Measurements from ENCODE around the gene DOCK10. TPM values are rescaled to one million over a fixed set of nuclear protein-coding genes. Genes with fewer than 3 reads are reported as not detected.

Gene DOCK10
- total and polyA plus RNA-seq, 9 of the 15 experiments (the other 6 are each of a cell fraction or from before 2014, with no cell fraction given) = 0.01 to 0.87 (median 0.18) TPM

- H3K9ac ChIP-seq (ENCODE audit: insufficient read depth in 1 of 2, low read depth in 2 of 2, low read length in 2 of 2) = no peak overlapping the region
- no peaks in the 10 kb centered on the region for H3K79me2 ChIP-seq (ENCODE audit: control insufficient read depth, insufficient read depth, low read length)
- H3K4me3 ChIP-seq = no peak overlapping the region
- H3K9me3 ChIP-seq (replicated peaks; ENCODE audit: control insufficient read depth, insufficient read depth, low read depth, low read length) = no peaks in the 10 kb centered on the region
- no peak overlapping the region for H3K4me2 ChIP-seq (ENCODE audit: insufficient read depth, low read length)
- no peak for DNase-seq (ENCODE audit: extremely low read depth in 1 of 4, low spot score in 3 of 4)
- POLR2A ChIA-PET = no interaction called here
- no peaks in the 10 kb centered on the region for H3K4me1 ChIP-seq (replicated peaks in 1 of 2; ENCODE audit: control insufficient read depth in 2 of 2, insufficient read depth in 2 of 2, low read length in 2 of 2)
- H4K20me1 ChIP-seq (replicated peaks; ENCODE audit: control insufficient read depth, insufficient read depth, low read length) = no peaks in the 10 kb centered on the region
- no peaks in the 10 kb centered on the region for H3K36me3 ChIP-seq (ENCODE audit: control insufficient read depth, insufficient read depth, low read length)
- H3K27me3 ChIP-seq (ENCODE audit: control insufficient read depth in 2 of 2, insufficient read depth in 2 of 2, low read length in 2 of 2) = no peaks in the 10 kb centered on the region
- no peak overlapping the region for H2AFZ ChIP-seq (ENCODE audit: low read depth, low read length)
- CTCF ChIA-PET (ENCODE audit: low intra/inter-chr PET ratio) = no interaction called here
- 0% methylated on average over 2 of the region's 3 CpGs for WGBS (ENCODE audit: insufficient coverage, low coverage, missing lambda C conversion rate)
- no TSS peak for BruUV-seq (replicated peaks)
- intact Hi-C loops (cut with micrococcal nuclease) (no loop called here), in situ Hi-C loops (cut with MboI) (no loop called here)
- no peaks in the 10 kb centered on the region for H3K9me1 ChIP-seq (ENCODE audit: control insufficient read depth, insufficient read depth, low read length)
- H3K27ac ChIP-seq (ENCODE audit: extremely low read depth, low read depth, low read length) = no peak overlapping the region
- no peak for ATAC-seq
- TF ChIP-seq RBM34 (IDR thresholded peaks at IDR 0.05; ENCODE audit: borderline replicate concordance, insufficient read depth, low read length) = no peak
- no peak for TF ChIP-seq ZNF561 (CRISPR knock-in tag; conservative IDR thresholded peaks at IDR 0.05)
- TF ChIP-seq NFRKB (IDR thresholded peaks at IDR 0.05; ENCODE audit: low read depth) = no peak
- TF ChIP-seq SMARCA5 (IDR thresholded peaks at IDR 0.05) = no peak
- TF ChIP-seq ZNF311 (CRISPR knock-in tag; IDR thresholded peaks at IDR 0.05) = no peak
- TF ChIP-seq SIRT6 (IDR thresholded peaks at IDR 0.05; ENCODE audit: low read depth, low read length) = no peak
- no peak for TF ChIP-seq ZNF217 (CRISPR knock-in tag; IDR thresholded peaks at IDR 0.05)
- TF ChIP-seq ZBTB17 (CRISPR knock-in tag; IDR thresholded peaks at IDR 0.05) = no peak
- TF ChIP-seq SIX5 (IDR thresholded peaks at IDR 0.05; ENCODE audit: borderline replicate concordance in 1 of 2, insufficient read depth in 1 of 2, low read depth in 1 of 2, low read length in 2 of 2) = no peak
- TF ChIP-seq NFYB (IDR thresholded peaks at IDR 0.05; ENCODE audit: extremely low read depth, insufficient read length) = no peak
- no peak for TF ChIP-seq E2F5 (CRISPR knock-in tag; IDR thresholded peaks at IDR 0.05)
- FAIRE-seq = no peak
Observed at GRCh38 chr2:225065882-225066281, 23.6 kb upstream of the DOCK10 start.

All from K562 (cell line).